Mucosa of stomach (tissue), 1 donor: ENCODE measurements around the gene FNDC3B.

Experiments
- H3K27me3 ChIP-seq: one replicate; pipeline ENCODE4 v1.7.0; 2013; ENCODE audit warnings: mild to moderate bottlenecking, low read length; ENCODE audit not compliant: control insufficient read depth, insufficient read depth
- H3K36me3 ChIP-seq: one replicate; pipeline ENCODE4 v1.7.0; 2013; ENCODE audit warnings: low read length; ENCODE audit not compliant: control insufficient read depth, insufficient read depth
- H3K4me1 ChIP-seq: one replicate; pipeline ENCODE4 v1.7.0; 2013; ENCODE audit warnings: mild to moderate bottlenecking, low read length; ENCODE audit not compliant: control insufficient read depth, insufficient read depth
- H3K4me3 ChIP-seq: one replicate; pipeline ENCODE4 v1.7.0; 2013; ENCODE audit warnings: low read length
- H3K9ac ChIP-seq: one replicate; pipeline ENCODE4 v1.7.0; 2013; ENCODE audit warnings: mild to moderate bottlenecking, low read length, moderate library complexity
- H3K9me3 ChIP-seq: one replicate; pipeline ENCODE4 v1.7.0; 2013; ENCODE audit warnings: mild to moderate bottlenecking, low read length, moderate library complexity; ENCODE audit not compliant: control insufficient read depth
- donor health status: Pancreatic carcinoma.

FNDC3B gene

GRCh38 chr3:172170841-172171240, 131.5 kb downstream of the FNDC3B start:
- Histone ChIP-seq H3K9ac (no peak overlapping the region), H3K27me3 (no peaks in the 10 kb centered on the region), H3K9me3 (no peaks in the 10 kb centered on the region), H3K4me1 (peaks cover 22% of the 10 kb centered on the region), H3K4me3 (no peak overlapping the region), H3K36me3 (no peaks in the 10 kb centered on the region)

DNA sequence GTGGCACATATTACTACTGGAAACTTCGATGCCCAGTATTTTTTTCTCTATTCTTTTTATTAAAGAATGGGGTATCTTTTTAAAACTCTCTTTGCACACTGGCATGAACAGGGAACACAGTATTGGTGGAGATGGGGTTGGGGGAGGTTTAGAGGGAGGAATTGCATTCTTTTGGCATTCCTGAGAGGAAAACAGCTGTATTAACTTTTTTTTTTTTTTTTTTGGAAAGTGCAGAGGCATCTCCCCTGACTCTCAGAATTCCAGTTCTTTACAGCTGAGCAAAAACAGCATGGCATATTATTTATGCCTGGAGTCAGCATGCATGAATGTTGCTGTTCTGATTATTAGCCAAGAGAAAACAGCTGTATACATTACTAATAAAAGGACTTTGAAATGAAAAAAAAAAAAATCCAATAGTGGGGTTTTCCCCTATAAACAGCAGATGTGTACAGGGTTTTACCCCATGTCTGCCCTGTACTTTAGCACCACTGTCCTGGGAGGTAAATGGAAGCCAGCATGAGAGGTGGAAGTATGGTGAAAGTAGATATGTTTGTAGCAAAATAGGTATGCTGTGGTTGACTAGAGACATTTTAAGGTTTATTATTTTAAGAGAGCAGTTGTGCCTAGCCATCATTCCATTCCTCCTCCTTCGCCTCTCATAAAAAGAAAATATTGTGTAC, 132.2 kb downstream of the FNDC3B start:
- Histone ChIP-seq H3K9me3 (no peaks in the 10 kb centered on the region), H3K4me3 (no peak overlapping the region), H3K9ac (no peak overlapping the region), H3K4me1 (peaks cover 22% of the 10 kb centered on the region), H3K27me3 (no peaks in the 10 kb centered on the region), H3K36me3 (no peaks in the 10 kb centered on the region)

DNA sequence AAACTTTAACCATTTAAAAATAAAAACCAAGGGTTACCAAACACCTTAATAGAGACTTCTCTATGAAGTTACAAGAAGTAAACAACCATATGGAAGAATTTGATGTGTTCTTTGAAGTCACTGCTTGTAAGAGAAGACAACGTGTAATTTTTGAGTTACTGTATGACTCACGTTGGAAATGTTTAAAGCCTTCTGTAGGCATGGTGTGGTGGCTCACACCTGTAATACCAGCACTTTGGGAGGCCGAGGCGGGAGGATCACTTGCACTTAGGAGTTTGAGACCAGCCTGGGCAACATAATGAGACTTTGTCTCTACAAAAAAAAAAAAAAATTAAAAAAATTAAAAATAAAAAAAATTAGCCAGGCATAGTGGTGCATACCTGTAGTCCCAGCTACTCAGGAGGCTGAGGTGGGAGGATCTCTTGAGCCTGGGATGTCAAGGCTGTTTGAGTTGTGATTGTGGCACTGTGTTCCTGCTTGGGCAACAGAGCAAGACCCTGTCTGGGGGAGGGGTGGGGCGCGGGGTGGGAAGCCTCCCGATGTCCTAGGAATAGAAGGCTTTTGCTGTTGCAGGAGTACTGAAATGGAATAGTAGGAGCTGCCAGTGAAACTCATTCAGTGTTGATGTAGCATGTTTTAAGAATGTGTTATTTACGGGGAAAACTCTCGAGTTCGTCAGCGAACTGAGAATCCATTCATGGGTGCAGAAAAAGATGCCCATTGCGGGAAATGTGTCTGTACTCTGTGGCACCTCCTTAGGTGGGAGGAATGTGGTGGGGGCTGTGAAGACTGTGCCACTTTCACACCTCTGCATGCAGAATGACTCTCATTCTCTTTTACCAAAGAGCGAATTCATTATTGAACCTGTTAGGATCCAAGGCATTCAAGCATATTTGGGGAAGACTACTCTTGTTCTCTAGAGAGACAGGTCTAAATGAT, 134.2 kb downstream of the FNDC3B start:
- Histone ChIP-seq H3K4me1 (peaks cover 28% of the 10 kb centered on the region), H3K9me3 (no peaks in the 10 kb centered on the region), H3K4me3 (no peak overlapping the region), H3K36me3 (no peaks in the 10 kb centered on the region), H3K27me3 (no peaks in the 10 kb centered on the region), H3K9ac (no peak overlapping the region)

- no peak overlapping the region for H3K9ac ChIP-seq
- no peaks in the 10 kb centered on the region for H3K9me3 ChIP-seq
- H3K4me1 ChIP-seq: peaks cover 25% of the 10 kb centered on the region
- no peaks in the 10 kb centered on the region for H3K36me3 ChIP-seq
- H3K4me3 ChIP-seq: no peak overlapping the region
- H3K27me3 ChIP-seq: no peaks in the 10 kb centered on the region
Measured at GRCh38 chr3:172174513-172175253, 135.3 kb downstream of the FNDC3B start.

DNA sequence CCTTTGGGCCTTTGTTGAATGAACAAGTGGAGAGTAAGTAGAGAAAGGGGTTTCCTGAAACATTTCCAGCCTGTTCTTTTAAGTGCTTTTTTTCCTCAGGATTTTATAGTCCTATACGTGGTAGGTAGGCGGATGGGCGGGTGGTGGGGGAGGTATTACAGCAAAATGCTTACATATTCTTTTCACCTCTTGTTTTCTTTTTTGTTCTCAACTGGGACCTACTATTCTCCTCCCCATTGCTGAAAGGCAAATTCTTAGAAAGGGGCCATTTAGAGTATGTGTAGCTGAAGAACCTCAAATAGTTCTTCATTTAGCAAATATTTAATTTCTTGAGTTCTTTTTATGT, 135.8 kb downstream of the FNDC3B start:
- Histone ChIP-seq H3K9ac (no peak overlapping the region), H3K36me3 (no peaks in the 10 kb centered on the region), H3K4me1 (peaks cover 29% of the 10 kb centered on the region), H3K27me3 (no peaks in the 10 kb centered on the region), H3K9me3 (no peaks in the 10 kb centered on the region), H3K4me3 (no peak overlapping the region)

DNA sequence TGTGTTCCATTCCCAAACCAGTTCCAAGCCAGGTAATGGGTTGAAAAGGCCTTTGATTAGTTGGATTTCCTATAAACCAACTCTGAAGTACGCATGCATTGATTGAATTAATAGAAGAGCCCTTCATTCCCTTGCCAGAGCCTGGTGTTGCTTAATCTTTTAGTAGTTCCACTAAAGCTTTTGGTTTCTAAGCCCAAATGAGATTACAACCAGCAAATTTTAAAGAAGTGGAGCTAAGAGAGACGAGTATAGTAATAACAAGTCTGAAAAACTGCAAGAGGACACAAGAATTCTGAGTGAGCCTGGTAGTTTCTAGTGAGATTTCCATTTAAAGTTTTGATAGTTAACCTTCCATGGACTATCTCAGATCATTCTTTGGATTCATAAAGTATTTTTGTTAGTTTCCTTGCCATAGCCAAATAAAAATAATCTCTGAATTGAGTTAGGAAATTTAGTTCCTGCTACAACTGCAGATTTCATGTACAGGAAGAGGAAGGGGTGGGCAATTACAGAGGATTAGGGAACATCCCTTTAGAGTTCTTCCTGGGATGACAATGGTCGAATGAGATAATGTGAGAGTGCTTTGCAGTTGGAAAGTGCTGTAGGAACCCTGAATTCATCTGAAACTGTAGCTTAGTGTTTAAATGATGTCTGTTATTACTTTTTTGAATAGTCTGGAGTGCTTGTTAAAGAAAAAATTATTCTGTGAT, 136.8 kb downstream of the FNDC3B start:
- Histone ChIP-seq H3K9ac (no peak overlapping the region), H3K4me1 (peaks cover 32% of the 10 kb centered on the region), H3K9me3 (no peaks in the 10 kb centered on the region), H3K27me3 (no peaks in the 10 kb centered on the region), H3K4me3 (no peak overlapping the region), H3K36me3 (no peaks in the 10 kb centered on the region)

DNA sequence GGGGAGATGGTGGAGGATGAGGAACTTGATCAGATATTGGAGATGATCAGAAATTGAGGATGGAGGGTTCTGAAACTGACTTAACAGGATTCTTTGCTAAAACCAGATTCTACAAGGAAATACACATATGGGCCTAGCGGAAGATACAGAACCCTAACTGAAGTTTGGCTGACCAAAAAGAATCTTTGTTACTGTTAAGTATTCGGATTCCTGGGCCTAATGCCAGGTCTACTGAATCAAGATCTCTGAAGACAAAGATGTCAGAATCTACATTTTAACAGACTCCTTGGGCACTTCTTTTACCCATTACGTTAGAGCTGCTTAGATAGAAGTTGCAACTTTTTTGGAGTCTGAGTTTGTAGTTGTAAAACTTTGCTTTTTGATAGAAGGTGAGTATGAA, 137.7 kb downstream of the FNDC3B start:
- H3K4me3 ChIP-seq: no peak overlapping the region
- no peak overlapping the region for H3K9ac ChIP-seq
- H3K4me1 ChIP-seq: peaks cover 36% of the 10 kb centered on the region
- no peaks in the 10 kb centered on the region for H3K9me3 ChIP-seq
- H3K36me3 ChIP-seq: no peaks in the 10 kb centered on the region
- no peaks in the 10 kb centered on the region for H3K27me3 ChIP-seq

DNA sequence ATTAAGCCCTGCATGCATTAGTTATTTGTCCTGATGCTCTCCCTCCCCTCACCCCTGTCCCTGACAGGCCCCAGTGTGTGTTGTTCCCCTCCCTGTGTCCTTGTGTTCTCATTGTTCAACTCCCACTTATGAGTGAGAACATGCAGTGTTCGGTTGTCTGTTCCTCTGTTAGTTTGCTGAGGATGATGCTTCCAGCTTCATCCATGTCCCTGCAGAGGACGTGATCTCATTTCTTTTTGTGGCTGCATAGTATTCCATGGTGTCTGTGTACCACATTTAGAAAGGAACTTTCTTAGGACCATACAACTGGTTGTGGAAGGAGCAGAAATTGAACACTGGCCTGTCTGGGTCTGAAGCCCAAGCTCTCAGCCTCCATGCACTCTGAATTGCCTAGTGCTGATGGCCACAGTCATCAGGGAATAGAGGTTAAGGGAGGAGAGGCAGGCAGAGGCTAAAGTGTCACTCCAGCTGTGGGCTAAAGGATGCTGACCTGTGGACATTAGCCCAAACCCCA, 138.5 kb downstream of the FNDC3B start:
- H3K27me3 ChIP-seq: no peaks in the 10 kb centered on the region
- no peak overlapping the region for H3K9ac ChIP-seq
- peaks cover 42% of the 10 kb centered on the region for H3K4me1 ChIP-seq
- H3K9me3 ChIP-seq: no peaks in the 10 kb centered on the region
- H3K4me3 ChIP-seq: no peak overlapping the region
- H3K36me3 ChIP-seq: no peaks in the 10 kb centered on the region

GRCh38 chr3:172179680-172180399, 140.5 kb downstream of the FNDC3B start:
- H3K27me3 ChIP-seq: no peaks in the 10 kb centered on the region
- H3K36me3 ChIP-seq: no peaks in the 10 kb centered on the region
- H3K9me3 ChIP-seq: no peaks in the 10 kb centered on the region
- H3K9ac ChIP-seq: no peak overlapping the region
- peaks cover 36% of the 10 kb centered on the region for H3K4me1 ChIP-seq
- no peak overlapping the region for H3K4me3 ChIP-seq

DNA sequence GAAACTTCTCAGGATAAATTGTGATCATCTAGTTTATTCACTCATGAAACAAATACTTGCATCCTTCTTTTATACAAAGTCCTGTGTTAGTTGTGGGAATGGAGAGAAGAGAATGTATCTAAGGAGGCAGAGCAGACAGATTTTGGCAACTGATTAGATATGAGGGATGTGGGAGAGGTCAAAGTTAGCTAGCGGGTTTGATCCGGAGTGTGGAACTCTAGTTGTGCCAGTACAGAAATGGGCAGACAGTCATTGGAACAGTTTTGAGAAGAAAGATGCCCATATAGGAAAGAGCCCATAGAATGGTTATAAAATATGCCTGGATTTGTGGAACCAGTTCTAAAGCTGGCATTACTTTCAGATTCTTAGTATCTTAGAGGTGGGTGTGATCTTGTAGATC, 141.1 kb downstream of the FNDC3B start:
- H3K4me1 ChIP-seq: peaks cover 31% of the 10 kb centered on the region
- no peaks in the 10 kb centered on the region for H3K36me3 ChIP-seq
- no peak overlapping the region for H3K9ac ChIP-seq
- H3K9me3 ChIP-seq: no peaks in the 10 kb centered on the region
- no peaks in the 10 kb centered on the region for H3K27me3 ChIP-seq
- no peak overlapping the region for H3K4me3 ChIP-seq

DNA sequence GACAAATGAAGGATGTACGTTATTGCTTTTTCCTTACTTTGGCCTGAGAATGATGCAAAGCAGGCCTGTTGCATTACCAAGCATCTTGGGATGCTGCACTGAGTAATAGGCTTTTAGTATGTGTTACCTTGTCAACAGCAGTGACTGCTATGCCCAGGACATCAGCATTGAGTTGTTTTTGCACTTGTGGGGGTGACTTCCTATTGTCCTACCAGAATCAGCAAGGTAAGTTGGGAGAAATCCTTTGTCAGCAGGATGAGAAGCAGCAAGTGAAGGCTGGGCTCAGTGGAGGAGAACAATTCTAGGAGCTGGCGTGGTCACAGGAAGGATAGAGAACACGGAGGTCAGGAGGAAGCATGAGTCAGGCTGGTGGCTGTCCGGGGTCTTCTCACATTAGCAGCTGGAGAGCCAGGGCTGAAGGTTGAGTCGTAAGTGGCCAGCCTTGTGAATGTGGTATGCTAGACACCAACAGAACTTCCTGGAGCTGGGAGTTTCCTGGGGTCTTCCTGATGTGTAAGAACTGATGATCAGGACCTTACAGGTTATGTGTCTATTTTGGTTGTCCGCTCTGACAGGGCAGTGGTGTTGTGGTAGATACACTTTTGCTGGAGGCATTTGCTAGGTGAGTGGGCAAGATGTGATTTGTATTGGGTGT, 142.7 kb downstream of the FNDC3B start:
- no peaks in the 10 kb centered on the region for H3K36me3 ChIP-seq
- peaks cover 25% of the 10 kb centered on the region for H3K4me1 ChIP-seq
- no peak overlapping the region for H3K4me3 ChIP-seq
- no peaks in the 10 kb centered on the region for H3K9me3 ChIP-seq
- no peak overlapping the region for H3K9ac ChIP-seq
- no peaks in the 10 kb centered on the region for H3K27me3 ChIP-seq
